ENCODE results near the gene CD8A. TPM values are rescaled to one million over a fixed set of nuclear protein-coding genes. Genes with fewer than 3 reads are reported as not detected.
A peak's percentile ranks its signal among the peaks of the same experiment; 100 is the strongest.
"Not testable (repeated sequence)": the region's sequence is repeated elsewhere in the genome, so short reads cannot be mapped to it uniquely, and the experiment has no call there.

CD8A gene
- 0.44 TPM for total RNA-seq

DNA sequence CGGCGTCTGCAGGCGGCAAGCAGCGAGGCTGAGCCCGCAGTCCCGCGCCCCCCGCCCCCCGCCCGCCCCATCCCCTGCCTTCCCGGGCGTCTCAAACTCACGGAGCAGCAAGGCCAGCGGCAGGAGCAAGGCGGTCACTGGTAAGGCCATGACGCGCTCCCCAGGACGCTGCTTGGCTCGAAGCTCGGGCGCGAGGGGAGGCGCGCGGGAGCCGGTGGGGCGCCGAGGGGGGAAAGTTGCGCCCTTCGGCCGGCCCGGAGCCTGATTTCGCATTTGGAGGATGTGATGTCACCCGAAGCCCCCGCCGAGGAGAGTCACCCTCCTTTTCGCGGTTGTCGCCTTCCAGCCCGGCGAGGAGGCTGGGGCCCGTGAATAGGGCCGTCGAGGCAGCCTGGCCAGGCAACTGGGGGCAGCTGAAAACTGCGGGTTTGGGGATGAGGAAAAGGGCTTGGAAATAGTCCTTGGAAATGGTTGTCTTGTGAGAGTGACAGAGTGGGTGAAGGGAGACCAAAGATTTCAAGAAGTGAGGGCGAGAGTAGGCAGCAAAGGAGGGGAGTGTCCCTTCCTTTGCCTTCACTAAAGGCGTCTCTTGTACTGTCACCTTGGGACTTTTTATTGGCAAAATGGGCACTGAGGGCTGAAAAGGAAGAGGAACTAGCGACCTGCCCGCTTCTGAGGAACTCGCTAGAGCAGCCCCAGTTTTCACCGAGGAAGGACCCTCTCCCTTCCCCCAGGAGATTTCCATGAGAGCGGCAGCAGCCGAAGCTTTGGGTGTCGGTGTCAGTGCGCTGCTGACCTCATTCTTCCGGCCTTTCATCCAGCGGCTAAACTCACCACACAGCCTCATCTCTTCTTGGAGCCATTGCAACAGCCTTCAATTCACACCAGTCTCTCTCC, at the start of gene CD8A:
CD8A (minus strand) TSS at position 238 of the 897 bp plus-strand sequence; CDS start at position 150, 88 bp downstream.
- ATAC-seq = no peak

- ATAC-seq = not testable (repeated sequence)
Observed at GRCh38 chr2:86839871-86840548, 49.3 kb upstream of the CD8A start.

- not testable (repeated sequence) for ATAC-seq
Observed at GRCh38 chr2:86839455-86839854, 48.7 kb upstream of the CD8A start.

DNA sequence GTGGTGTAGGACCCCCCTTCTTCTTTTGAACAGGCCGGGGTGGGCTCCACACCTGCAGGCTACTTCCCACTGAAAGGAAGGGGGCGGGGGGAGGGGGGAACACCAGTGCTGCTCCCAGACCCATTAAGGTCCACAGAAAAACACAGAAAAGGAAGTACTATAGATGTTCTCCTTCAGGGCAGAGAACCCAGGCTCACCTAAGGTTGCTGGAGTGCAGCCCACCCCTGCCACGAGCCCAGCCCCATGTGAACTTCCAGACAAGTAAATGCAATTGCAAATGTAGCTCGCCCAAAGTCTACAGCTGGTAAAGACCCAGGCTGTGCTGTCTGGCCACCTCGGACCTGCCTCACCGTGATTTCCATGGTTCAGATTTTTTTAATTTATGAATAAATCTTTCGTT, 47.0 kb upstream of the CD8A start:
- ATAC-seq = not testable (repeated sequence)

DNA sequence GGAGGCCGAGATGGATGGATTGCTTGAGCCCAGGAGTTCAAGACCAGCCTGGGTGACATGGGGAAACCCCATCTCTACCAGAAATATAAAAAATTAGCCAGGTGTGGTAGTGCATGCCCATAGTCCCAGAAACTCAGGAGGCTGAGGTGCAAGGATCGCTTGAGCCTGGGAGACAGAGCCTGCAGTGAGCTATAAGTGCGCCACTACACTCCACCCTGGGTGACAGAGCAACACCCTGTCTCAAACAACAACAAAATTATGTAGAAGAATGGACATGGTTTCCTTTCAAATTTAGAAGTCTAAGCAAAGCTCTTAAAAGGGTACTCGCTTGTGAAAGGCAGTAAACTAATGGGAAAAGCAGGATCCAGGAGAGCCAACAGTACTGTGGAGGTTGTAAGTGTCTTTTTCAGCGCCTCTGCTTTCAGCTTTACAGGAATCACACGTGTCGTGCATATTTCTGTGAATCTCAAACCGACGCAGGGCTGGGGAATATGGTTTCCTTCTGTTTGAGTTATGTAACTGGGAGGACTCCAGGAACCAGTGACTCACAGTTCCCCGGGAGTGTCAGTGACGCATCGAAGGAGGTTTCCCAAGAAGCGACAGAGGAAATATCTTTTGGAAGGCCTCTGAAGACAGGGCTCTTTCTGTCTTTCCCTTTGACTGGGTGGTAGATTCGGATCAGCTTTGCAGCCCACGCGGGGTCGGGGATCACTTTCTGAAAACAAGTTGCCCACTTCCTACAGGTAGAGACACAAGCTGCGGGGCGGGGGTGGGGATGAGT, 46.4 kb upstream of the CD8A start:
- ATAC-seq = peak; percentile 95

DNA sequence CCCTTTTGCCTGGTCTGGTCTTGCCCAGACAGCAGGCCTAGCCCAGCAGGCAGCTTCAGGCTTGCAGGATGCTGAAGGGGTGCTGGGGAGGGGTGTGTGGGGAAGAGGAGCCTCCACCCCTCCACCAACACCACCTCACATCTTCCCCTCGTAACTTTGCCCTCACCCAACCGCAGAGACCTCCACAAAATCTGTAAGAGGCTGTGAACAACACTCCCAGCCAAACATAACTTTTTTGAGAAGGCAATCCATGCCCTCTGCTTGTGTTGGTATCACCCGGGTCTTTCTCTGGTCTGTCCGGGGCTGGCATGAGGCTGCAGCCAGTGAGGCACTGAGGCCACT, 44.8 kb upstream of the CD8A start:
- ATAC-seq = not testable (repeated sequence)

DNA sequence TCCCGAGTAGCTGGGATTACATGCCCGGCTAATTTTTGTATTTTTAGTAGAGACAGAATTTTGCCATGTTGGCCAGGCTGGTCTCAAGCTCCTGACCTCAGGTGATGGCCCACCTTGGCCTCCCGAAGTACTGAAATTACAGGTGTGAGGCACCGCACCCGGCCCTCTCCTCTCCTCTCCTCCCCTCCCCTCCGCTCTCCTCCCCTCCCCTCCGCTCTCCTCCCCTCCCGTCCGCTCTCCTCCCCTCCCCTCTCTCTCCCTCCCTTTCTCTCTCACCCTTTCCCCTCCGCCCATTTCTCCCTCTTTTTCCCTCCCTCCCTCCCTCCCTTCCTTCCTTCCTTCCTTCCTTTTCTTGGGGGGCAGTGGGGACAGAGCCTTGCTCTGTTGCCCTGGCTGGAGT, 42.6 kb upstream of the CD8A start:
- no peak for ATAC-seq

DNA sequence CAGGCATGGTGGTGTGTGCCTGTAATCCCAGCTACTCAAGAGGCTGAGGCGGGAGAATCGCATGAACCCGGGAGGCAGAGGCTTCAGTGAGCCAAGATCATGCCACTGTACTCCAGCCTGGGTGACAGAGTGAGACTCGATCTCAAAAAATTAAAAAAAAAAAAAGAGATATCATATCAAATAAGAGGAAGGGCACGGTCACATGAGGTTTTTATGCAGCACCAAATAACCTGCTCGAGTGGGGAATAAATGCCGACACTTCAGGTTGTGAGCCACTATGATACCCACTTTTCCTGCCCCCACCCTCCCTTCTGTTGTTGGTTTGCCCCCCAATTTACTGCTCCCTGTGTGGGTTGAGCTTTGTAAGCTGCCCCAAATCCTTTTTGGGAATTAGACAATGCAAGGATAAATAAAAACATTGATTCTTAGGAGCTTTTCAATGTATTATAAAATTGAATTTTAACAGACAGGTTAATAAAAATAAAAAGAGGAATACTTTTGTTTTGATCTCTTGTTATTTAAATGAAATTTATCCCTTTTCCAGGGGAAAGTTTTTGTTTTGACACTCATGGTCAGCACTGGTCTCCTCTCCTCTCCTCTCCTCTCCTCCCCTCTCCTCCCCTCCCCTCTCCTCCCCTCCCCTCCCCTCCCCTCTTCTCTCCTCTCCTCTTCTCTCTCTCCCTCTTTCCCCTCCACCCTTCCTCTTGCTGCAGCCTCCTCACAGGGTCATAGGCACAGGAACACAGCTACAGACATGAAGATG, 41.8 kb upstream of the CD8A start:
- no peak for ATAC-seq

DNA sequence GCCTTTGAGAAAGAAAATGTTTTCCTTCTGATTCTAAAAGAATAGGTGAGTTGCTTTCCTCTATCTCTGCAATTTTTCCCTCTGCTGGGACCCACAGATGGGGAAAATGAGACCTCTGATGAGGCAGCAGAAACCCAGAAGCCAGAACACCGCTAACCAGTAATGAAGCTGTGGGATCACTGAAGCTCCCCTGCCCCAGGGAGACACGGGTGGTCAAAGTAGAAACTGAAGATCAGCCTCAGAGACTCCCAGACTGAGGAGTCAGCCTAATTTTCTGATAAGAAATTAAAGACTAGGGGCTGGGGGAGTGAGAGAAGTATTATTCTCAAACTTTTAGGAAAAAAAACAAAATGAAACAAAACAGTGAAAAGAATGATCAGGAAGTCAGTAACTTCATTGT, 40.8 kb upstream of the CD8A start:
- ATAC-seq = no peak

DNA sequence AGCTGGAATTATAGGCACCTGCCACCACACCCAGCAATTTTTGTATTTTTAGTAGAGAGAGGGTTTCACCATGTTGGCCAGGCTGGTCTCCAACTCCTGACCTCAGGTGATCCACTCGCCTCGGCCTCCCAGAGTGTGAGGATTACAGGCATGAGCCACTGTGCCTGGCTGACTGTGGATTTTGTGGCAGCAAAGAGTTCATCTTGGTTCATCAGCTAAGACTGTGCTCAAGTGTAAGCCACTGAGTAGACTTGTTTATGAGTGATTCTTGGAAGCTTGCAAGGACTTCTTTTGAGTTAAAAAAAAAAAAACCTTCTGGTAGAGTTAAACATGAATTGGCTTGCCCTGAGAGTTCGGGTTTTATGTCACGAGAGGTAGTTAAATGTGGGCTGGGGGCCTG, 36.2 kb upstream of the CD8A start:
- ATAC-seq = no peak

DNA sequence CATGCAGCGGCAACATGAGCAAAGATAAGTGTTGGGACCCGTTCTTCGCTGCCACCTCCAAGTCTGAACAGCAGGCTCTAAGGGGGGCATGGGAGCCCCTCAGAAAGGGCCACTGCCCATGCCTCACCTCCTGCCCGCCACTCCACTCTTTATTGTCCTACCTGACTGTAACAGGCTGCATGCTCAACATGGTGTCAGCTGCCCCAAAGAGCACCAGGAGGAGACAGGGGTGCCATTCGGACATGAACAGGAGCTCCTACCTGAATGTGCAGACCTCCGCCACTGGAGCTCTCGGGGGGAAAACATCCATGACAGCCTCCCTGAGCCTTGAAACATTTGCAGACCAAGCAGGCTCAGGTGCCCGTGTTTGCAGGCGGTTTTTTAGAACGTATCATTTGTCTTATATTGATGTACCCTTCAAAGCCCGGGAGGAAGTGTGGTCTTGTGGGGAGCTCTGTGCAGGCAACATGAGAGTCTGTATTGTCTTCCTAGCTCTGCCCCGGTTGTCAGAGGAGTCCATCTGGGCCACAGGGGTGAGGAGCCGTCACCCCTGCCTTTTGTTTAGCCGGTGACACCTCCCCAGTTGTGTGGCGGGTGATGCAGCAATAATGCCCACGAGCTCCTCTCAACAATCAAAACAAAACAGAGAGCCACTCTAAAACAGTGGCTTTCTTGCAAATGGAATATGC, 35.1 kb upstream of the CD8A start:
- ATAC-seq = no peak

GRCh38 chr2:86825036-86825692, 34.5 kb upstream of the CD8A start:
- ATAC-seq = no peak

DNA sequence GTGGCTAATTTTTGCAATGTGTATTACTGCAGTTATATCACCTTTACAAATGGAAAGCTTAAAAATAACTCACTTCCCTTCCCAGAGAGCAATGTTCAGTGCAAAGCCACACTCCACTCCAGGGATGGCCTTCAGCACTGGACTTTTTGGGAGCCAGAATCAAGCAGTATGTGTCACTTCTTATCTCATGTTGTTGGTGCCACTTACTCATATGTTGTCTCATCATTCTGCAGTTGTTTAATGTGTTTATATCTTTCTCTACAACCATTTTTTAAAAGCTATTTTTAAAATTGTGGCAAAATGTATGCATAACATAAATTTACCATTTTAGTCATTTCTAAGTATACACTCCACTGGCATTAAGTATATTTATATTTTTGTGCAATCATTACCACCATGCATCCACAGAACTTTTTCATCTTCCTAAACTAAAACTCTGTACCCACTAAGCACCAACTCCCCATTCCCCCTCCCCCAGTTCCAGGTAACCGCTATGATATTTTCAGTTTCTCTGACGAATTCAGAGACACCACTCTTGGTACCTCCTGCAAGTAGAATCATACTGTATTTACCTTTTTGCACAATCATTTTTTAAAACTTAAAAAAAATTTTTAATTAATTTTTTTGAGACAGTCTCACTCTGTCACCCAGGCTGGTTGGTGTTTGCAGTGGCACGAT, 32.1 kb upstream of the CD8A start:
- no peak for ATAC-seq

DNA sequence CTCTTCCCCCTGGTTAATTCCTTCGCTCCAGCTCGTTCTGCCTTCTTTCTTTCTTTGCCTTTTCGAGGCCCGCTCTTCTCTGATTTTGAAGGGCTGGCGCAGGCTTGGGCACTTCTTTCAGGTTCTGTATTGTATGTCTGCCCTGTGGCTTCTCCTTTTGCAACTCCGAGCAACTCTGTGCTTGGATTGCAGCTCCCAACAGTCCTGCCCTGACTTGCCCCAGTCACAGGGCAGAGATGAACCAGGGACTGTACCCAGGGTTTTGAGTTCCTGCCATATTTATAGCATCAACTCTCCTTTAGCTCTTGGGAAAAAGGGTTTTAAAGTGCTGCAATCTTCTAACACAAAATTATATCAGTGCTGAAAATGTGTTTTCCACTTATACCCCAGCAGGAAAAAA, 31.1 kb upstream of the CD8A start:
- ATAC-seq = peak; percentile 84

GRCh38 chr2:86821306-86821705, 30.6 kb upstream of the CD8A start:
- no peak for ATAC-seq

DNA sequence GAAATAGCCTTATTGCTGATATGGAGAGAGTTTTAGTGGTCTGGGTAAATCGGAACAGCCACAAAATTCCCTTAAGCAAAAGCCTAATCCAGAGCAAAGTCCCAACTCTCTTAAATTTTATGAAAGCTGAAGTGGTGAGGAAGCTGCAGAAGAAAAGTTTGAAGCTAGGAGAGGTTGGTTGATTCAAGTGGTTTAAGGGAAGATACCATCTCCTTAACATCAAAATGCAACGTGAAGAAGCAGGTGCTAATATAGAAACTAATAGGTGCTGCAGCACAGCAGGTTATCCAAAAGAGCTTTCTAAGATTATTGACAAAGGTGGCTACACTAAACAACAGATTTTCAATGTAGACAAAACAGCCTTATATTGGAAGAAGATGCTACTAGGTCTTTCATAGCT, 28.2 kb upstream of the CD8A start:
- no peak for ATAC-seq

DNA sequence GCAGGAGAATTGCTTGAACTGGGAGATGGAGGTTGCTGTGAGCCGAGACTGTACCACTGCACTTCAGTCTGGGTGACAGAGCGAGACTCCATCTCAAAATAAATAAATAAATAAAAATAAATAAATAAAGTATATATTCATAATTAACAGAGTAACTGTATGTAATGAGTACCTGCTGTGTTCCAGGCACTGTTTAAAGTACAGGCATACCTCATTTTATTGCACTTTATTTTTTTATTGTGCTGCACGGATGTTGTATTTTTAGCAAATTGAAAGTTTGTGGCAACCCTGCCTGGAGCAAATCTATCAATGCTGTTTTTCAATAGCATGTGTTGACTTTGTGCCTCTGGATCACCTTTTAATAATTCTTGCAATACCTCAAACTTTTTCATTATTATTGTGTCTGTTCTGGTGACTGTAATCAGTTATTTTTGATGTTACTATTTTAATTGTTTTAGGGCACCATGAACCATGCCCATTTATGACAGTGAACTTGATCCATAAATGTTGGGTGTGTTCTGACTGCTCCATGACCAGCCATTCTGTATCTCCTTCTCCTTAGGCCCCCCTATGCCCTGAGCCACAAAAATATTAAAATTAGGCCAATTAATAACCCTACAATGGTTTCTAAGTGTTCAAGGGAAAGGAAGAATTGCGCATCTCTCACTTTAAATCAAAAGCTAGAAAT, 27.5 kb upstream of the CD8A start:
- no peak for ATAC-seq

GRCh38 chr2:86815611-86816010, 24.9 kb upstream of the CD8A start:
- ATAC-seq = no peak

- ATAC-seq = no peak
Observed at GRCh38 chr2:86809481-86810121, 18.9 kb upstream of the CD8A start.

Measured in esophagus mucosa (tissue), 1 donor.